K562 (cell line): ENCODE data around the gene ARMC8. TPM values are rescaled to one million over a fixed set of nuclear protein-coding genes. Genes with fewer than 3 reads are reported as not detected.

Experiments
- ATAC-seq: fragments of 200-7000 bp; cut with Tn5 transposase; 3 replicates; pipeline ENCODE4 v1.9.1; 2020; ENCODE audit warnings: moderate library complexity
- BruUV-seq: library from RNA; stranded (reverse); fragments of 400-500 nt; replicated peaks from 2 replicates; lab custom pipeline; 2021; lab: Mats Ljungman, UMichigan
- CTCF ChIA-PET: fragments of 300-600 bp; formaldehyde crosslinking; extraction: SDS; loops from one replicate; lab custom pipeline; 2021; ENCODE audit warnings: low intra/inter-chr PET ratio; lab: Yijun Ruan, JAX
- POLR2A ChIA-PET: fragments of 300-600, 350-650 bp; sonication (Branson Sonifier 250); formaldehyde crosslinking; extraction: SDS; loops from one replicate; lab custom pipeline; 2021; ENCODE audit warnings: antibody characterized with exemption, inconsistent platforms; lab: Yijun Ruan, JAX
- DNase-seq, 4 experiments: peaks; one replicate each; pipeline versions ENCODE4 v3.0.0 to v3.0.0-alpha.2; 2011 to 2018; ENCODE audit warnings: low spot score in 3 of 4, mixed read lengths in 3 of 4; ENCODE audit errors: extremely low read depth in 1 of 4
- FAIRE-seq: peaks from 2 replicates; lab custom pipeline; 2011; peaks lifted over from hg19 to GRCh38; lab: Jason Lieb, UNC
- H2AFZ ChIP-seq: 2 replicates; pipeline ENCODE4 v1.6.0; 2011; ENCODE audit warnings: low read depth, low read length, control low read depth, inconsistent platforms
- H3K27ac ChIP-seq: fragments of 200-600 bp; 3 replicates; pipeline ENCODE4 v1.8.0; 2011; ENCODE audit warnings: low read depth, mild to moderate bottlenecking, control low read depth, inconsistent platforms, low read length, moderate library complexity, mixed read lengths; ENCODE audit errors: extremely low read depth
- H3K27me3 ChIP-seq, 2 experiments: fragments of 300-600 bp in 1 of 2; 2 replicates in 1 of 2; 3 replicates in 1 of 2; pipeline versions ENCODE4 v1.6.0 to v1.8.0; 2011; ENCODE audit warnings: inconsistent platforms in 2 of 2, low read length in 2 of 2, mild to moderate bottlenecking in 1 of 2, mixed read lengths in 1 of 2, moderate library complexity in 1 of 2; ENCODE audit not compliant: control insufficient read depth in 2 of 2, insufficient read depth in 2 of 2
- H3K36me3 ChIP-seq: fragments of 300-600 bp; 3 replicates; pipeline ENCODE4 v1.8.0; 2011; ENCODE audit warnings: mild to moderate bottlenecking, low read length, inconsistent platforms; ENCODE audit not compliant: control insufficient read depth, insufficient read depth
- H3K4me1 ChIP-seq, 2 experiments: fragments of 200-600 bp in 1 of 2; replicated peaks in 1 of 2; 2 replicates in 1 of 2; 3 replicates in 1 of 2; pipeline versions ENCODE4 v1.5.1 to v1.8.0; 2011; ENCODE audit warnings: inconsistent platforms in 2 of 2, low read length in 2 of 2, mild to moderate bottlenecking in 1 of 2, mixed read lengths in 1 of 2, moderate library complexity in 1 of 2; ENCODE audit not compliant: control insufficient read depth in 2 of 2, insufficient read depth in 2 of 2
- H3K4me2 ChIP-seq: 2 replicates; pipeline ENCODE4 v1.6.1; 2011; ENCODE audit warnings: low read length, control low read depth, inconsistent platforms, mixed read lengths; ENCODE audit not compliant: insufficient read depth
- H3K4me3 ChIP-seq: fragments of 200-600 bp; sonication (generic), shearing (Covaris generic); 2 replicates; pipeline ENCODE4 v1.5.1; 2016; ENCODE audit warnings: control low read depth, inconsistent platforms
- H3K79me2 ChIP-seq: fragments of 200-600 bp; 3 replicates; pipeline ENCODE4 v1.8.0; 2011; ENCODE audit warnings: low read length, inconsistent platforms; ENCODE audit not compliant: control insufficient read depth, insufficient read depth
- H3K9ac ChIP-seq, 2 experiments: 2 replicates each; pipeline versions ENCODE4 v1.6.0 to v1.6.1; 2011; ENCODE audit warnings: low read depth in 2 of 2, low read length in 2 of 2, control low read depth in 1 of 2, inconsistent platforms in 1 of 2, mild to moderate bottlenecking in 1 of 2, mixed read lengths in 1 of 2; ENCODE audit not compliant: insufficient read depth in 1 of 2
- H3K9me1 ChIP-seq: one replicate; pipeline ENCODE4 v1.6.0; 2011; ENCODE audit warnings: inconsistent platforms, mild to moderate bottlenecking, low read length, moderate library complexity; ENCODE audit not compliant: control insufficient read depth, insufficient read depth
- H3K9me3 ChIP-seq: replicated peaks from 2 replicates; pipeline ENCODE4 v1.5.1; 2011; ENCODE audit warnings: low read depth, low read length, inconsistent platforms; ENCODE audit not compliant: control insufficient read depth, insufficient read depth
- H4K20me1 ChIP-seq: replicated peaks from 2 replicates; pipeline ENCODE4 v1.6.1; 2011; ENCODE audit warnings: low read length, inconsistent platforms, mixed read lengths; ENCODE audit not compliant: control insufficient read depth, insufficient read depth
- NKRF ChIP-seq: fragments of 450-650 bp; IDR thresholded peaks from 2 replicates; pipeline ENCODE4 v1.6.1; 2016; ENCODE audit warnings: borderline replicate concordance
- NR0B1 ChIP-seq: fragments of 450-650 bp; IDR thresholded peaks from one replicate; pipeline ENCODE4 v1.6.1; 2018; ENCODE audit warnings: mild to moderate bottlenecking, moderate library complexity; ENCODE audit not compliant: partially characterized antibody
- RFX5 ChIP-seq: IDR thresholded peaks from 2 replicates; pipeline ENCODE4 v1.6.1; 2011; ENCODE audit warnings: low read depth, mild to moderate bottlenecking, improper control_type of control experiment, low read length
- SLC30A9 ChIP-seq: fragments of 250-450 bp; sonication (Bioruptor Pico); IDR thresholded peaks from 2 replicates; pipeline ENCODE4 v1.8.0; 2022; ENCODE audit warnings: mild to moderate bottlenecking, moderate library complexity
- YY1 ChIP-seq, 3 experiments: IDR thresholded peaks; 2 replicates each; pipeline ENCODE4 v1.6.1; 2011; ENCODE audit warnings: low read length in 2 of 3, mild to moderate bottlenecking in 2 of 3, moderate library complexity in 2 of 3, borderline replicate concordance in 1 of 3, control low read depth in 1 of 3, low read depth in 1 of 3; ENCODE audit not compliant: insufficient read depth in 3 of 3, insufficient replicate concordance in 2 of 3, control insufficient read depth in 1 of 3, insufficient read length in 1 of 3; ENCODE audit errors: extremely low read depth in 1 of 3
- WGBS: fragments of 100-300 bp; shearing (Covaris generic); methylation state at CpG from one replicate; pipeline ENCODE4 v1.1.6; 2016; ENCODE audit warnings: low coverage, mixed read lengths; ENCODE audit not compliant: insufficient coverage; ENCODE audit errors: missing lambda C conversion rate; 5-methylcytosine and 5-hydroxymethylcytosine counted together
- in situ Hi-C: fragments of 300-500 bp; cut with MboI; formaldehyde crosslinking; loops from 4 replicates; pipeline ENCODE4 v1.15.0; 2018; ENCODE audit warnings: inconsistent platforms, mixed read lengths
- intact Hi-C: fragments of 100-400 bp; cut with micrococcal nuclease; formaldehyde crosslinking; loops from 2 replicates; pipeline ENCODE4 v1.14.2; 2022
- polyA plus RNA-seq, 8 experiments: library from polyadenylated mRNA; depleted of rRNA in 4 of 8; stranded (reverse) in 5 of 8; unstranded in 3 of 8; fragments of >200 nt; fragmentation: Nextera tagmentation in 2 of 8; fragmentation: Illumina TruSeq in 1 of 8; extraction: Ambion mirVana in 2 of 8; extraction: Trizol in 1 of 8; gene quantifications; 2 replicates each; pipeline versions ENCODE4 v1.2.1 to v1.2.3, GENCODE V29; 2011 to 2014; ENCODE audit warnings: inconsistent platforms in 1 of 8, missing spikeins in 1 of 8
- total RNA-seq, 7 experiments: library from RNA; depleted of rRNA in 6 of 7; stranded (reverse); fragments of >200 nt in 6 of 7; fragmentation: Illumina TruSeq in 2 of 7; extraction: Trizol in 2 of 7; gene quantifications; 2 replicates each; pipeline versions ENCODE4 v1.2.1 to v1.2.3, GENCODE V29; 2011 to 2021; ENCODE audit warnings: low replicate concordance in 1 of 7

The ARMC8 gene
- total and polyA plus RNA-seq, 9 of the 15 experiments (the other 6 are each of a cell fraction or from before 2014, with no cell fraction given): 22.4 to 76.1 (median 37.3) TPM

DNA sequence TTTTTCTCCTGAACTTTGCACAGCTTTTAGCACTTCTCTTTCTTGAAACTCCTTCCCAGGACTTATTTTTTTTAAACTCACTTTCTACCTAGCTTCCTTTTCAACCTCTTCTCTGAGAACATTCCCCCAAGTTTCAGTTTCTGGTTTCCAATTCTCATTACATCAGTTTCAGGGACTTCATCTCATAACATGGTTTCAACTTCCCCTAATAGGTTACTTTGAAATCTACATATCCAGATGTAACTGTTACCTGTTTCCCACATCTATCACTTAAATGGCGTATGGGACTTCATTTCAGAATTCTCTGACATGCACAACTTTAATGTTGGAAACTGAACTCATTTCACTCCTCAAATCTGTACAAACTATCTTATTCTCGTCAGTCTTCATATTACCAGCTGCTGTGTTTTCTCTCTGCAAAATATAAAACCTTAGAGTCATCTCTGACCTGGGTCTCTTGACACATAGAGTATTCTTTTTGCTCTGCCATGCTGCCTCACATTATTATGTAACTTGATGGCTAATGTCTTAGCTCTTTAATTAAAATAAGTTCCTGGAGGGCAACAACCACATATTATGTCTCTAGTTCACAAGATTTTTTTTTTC is 84.2 kb downstream of the ARMC8 start:
- intact Hi-C loops (loop anchor here (5.0 to 10.0 kb wide), 2 partner anchors 89 to 206 kb away; no protein-coding TSS in a partner anchor), in situ Hi-C loops (no loop called here)
- no TSS peak for BruUV-seq
- H3K4me1 ChIP-seq: no peaks in the 10 kb centered on the region
- ChIA-PET CTCF (no interaction called here), POLR2A (interaction anchor here (0.9 kb wide), 1 partner anchor 37 kb away, joined by 3 read pairs; no protein-coding TSS in a partner anchor)
- no peak overlapping the region for H3K4me2 ChIP-seq
- WGBS: 92% methylated on average over 2 of the region's 2 CpGs
- no peak overlapping the region for H3K4me3 ChIP-seq
- H3K27ac ChIP-seq: no peak overlapping the region
- TF ChIP-seq SLC30A9 (CRISPR knock-in tag): no peak
- TF ChIP-seq NKRF: no peak
- no peak overlapping the region for H2AFZ ChIP-seq
- H3K79me2 ChIP-seq: no peaks in the 10 kb centered on the region
- H3K36me3 ChIP-seq: peaks cover 70% of the 10 kb centered on the region; the same call in 2 of the 3 replicates
- H4K20me1 ChIP-seq: no peaks in the 10 kb centered on the region
- DNase-seq: no peak
- H3K9me1 ChIP-seq: no peaks in the 10 kb centered on the region
- no peak for ATAC-seq
- H3K27me3 ChIP-seq: no peaks in the 10 kb centered on the region
- no peak for FAIRE-seq
- no peaks in the 10 kb centered on the region for H3K9me3 ChIP-seq
- H3K9ac ChIP-seq: no peak overlapping the region

DNA sequence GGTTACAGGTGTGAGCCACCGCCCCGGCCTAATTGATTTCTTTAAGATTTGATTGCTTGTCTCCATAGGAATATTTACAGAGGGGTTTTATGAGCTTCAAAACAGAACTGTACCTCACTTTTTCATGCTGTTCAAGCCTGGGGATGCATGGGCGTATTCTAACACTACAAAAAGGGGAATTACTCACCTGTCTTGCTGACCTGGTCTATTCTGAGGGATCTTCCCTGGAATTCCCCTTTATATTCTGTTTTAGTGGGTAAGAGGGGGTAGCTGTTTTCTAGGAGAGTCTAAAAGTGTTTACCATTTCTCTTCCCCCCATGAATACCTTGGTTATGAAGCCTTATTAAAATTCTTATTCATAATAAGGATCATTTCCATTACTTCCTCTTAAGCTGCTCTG is 94.5 kb downstream of the ARMC8 start:
- Histone ChIP-seq H3K27me3 (no peaks in the 10 kb centered on the region), H3K27ac (no peak overlapping the region), H3K4me1 (no peaks in the 10 kb centered on the region), H4K20me1 (no peaks in the 10 kb centered on the region), H2AFZ (no peak overlapping the region), H3K36me3 (peaks cover 30% of the 10 kb centered on the region; the same call in 2 of the 3 replicates), H3K9me1 (no peaks in the 10 kb centered on the region), H3K9me3 (no peaks in the 10 kb centered on the region), H3K79me2 (no peaks in the 10 kb centered on the region), H3K4me3 (no peak overlapping the region), H3K9ac (no peak overlapping the region), H3K4me2 (no peak overlapping the region)
- POLR2A ChIA-PET: no interaction called here
- CTCF ChIA-PET: no interaction called here
- no TSS peak for BruUV-seq
- in situ Hi-C loops (no loop called here), intact Hi-C loops (no loop called here)
- ATAC-seq (no peak), FAIRE-seq (no peak), DNase-seq (no peak)
- 93% methylated on average over 3 of the region's 3 CpGs for WGBS
- TF ChIP-seq NR0B1 (no peak), RFX5 (no peak), YY1 (IDR thresholded peaks at IDR 0.05; ENCODE audit: borderline replicate concordance in 1 of 3, control insufficient read depth in 1 of 3, extremely low read depth in 1 of 3, insufficient read depth in 3 of 3, insufficient read length in 1 of 3, insufficient replicate concordance in 2 of 3, low read depth in 1 of 3, low read length in 2 of 3) (no peak)
